Lung (tissue), 12 donors: Measurements from ENCODE around the gene RCOR1. TPM values are rescaled to one million over a fixed set of nuclear protein-coding genes. Genes with fewer than 3 reads are reported as not detected.
"Not testable (repeated sequence)": the region's sequence is repeated elsewhere in the genome, so short reads cannot be mapped to it uniquely, and the experiment has no call there.

Experiments
- ATAC-seq: fragments of 200-7000 bp; cut with Tn5 transposase; one replicate; pipeline ENCODE4 v1.9.1; 2020; ENCODE audit warnings: moderate number of reproducible peaks; ENCODE audit not compliant: insufficient read depth, low FRiP score
- DNase-seq, 3 donors: peaks; one replicate each; pipeline ENCODE4 v3.0.0-alpha.2; 2013 to 2017
- H3K27ac ChIP-seq, 2 donors: one replicate each; pipeline ENCODE4 v1.5.1; 2013; ENCODE audit warnings: mild to moderate bottlenecking in 2 of 2, moderate library complexity in 2 of 2, control low read depth in 1 of 2, inconsistent platforms in 1 of 2, low read depth in 1 of 2, low read length in 1 of 2
- H3K27me3 ChIP-seq, 3 donors: one replicate each; pipeline ENCODE4 v1.5.1; 2013; ENCODE audit warnings: low read length in 2 of 3; ENCODE audit not compliant: control insufficient read depth in 3 of 3, insufficient read depth in 3 of 3
- H3K36me3 ChIP-seq, 4 donors: one replicate each; pipeline ENCODE4 v1.5.1; 2013; ENCODE audit warnings: low read length in 4 of 4, mild to moderate bottlenecking in 1 of 4, moderate library complexity in 1 of 4; ENCODE audit not compliant: control insufficient read depth in 4 of 4, insufficient read depth in 4 of 4
- H3K4me1 ChIP-seq, 5 donors: one replicate each; pipeline ENCODE4 v1.5.1; 2013; ENCODE audit warnings: low read length in 5 of 5, mild to moderate bottlenecking in 2 of 5, moderate library complexity in 1 of 5; ENCODE audit not compliant: control insufficient read depth in 5 of 5, insufficient read depth in 5 of 5
- H3K4me3 ChIP-seq: one replicate; pipeline ENCODE4 v1.5.1; 2013; ENCODE audit warnings: mild to moderate bottlenecking, control low read depth, moderate library complexity
- H3K9ac ChIP-seq, 2 donors: one replicate each; pipeline ENCODE4 v1.5.1; 2013; ENCODE audit warnings: low read length in 2 of 2, control low read depth in 1 of 2; ENCODE audit not compliant: insufficient read depth in 1 of 2
- H3K9me3 ChIP-seq, 4 donors: one replicate each; pipeline ENCODE4 v1.5.1; 2013; ENCODE audit warnings: low read length in 3 of 4, mild to moderate bottlenecking in 1 of 4, moderate library complexity in 1 of 4; ENCODE audit not compliant: control insufficient read depth in 4 of 4, insufficient read depth in 3 of 4
- CTCF ChIP-seq: IDR thresholded peaks from 2 replicates; pipeline ENCODE4 v1.5.1; 2012; ENCODE audit warnings: mild to moderate bottlenecking; ENCODE audit errors: control extremely low read depth, extremely low read depth
- WGBS, 2 donors: extraction: QIAGEN DNeasy Blood & Tissue Kit; methylation state at CpG; one replicate each; pipeline ENCODE4 v1.1.7; 2013; 5-methylcytosine and 5-hydroxymethylcytosine counted together
- polyA plus RNA-seq, 2 donors: library from polyadenylated mRNA; stranded (reverse); fragments of 200-250 nt; gene quantifications; one replicate each; pipeline ENCODE4 v1.2.1, GENCODE V29; 2013
- total RNA-seq, 2 donors: library from RNA; depleted of rRNA in 1 of 2; stranded (reverse); fragments of >200 nt in 1 of 2; gene quantifications; one replicate each; pipeline ENCODE4 v1.2.1, GENCODE V29; 2014 to 2021
- donor health status: control.
- donor health status: control.
- donor health status: Bipolar disorder and iron deficiency.
- donor health status: healthy.
- donor health status: DM: yes; HTN: yes; CAD: no.

RCOR1 gene
- total and polyA plus RNA-seq, 4 donors = 7.9 to 63.9 (median 22.4) TPM

- DNase-seq (peak; percentile 81 to 92 (median 86)), ATAC-seq (no peak)
- Histone ChIP-seq H3K36me3 (no peaks in the 10 kb centered on the region), H3K27me3 (peaks cover 0 to 3% (median 0%) of the 10 kb centered on the region in 3 donors), H3K9ac (no peak overlapping the region), H3K9me3 (no peaks in the 10 kb centered on the region), H3K27ac (no peak overlapping the region), H3K4me3 (no peak overlapping the region), H3K4me1 (peaks cover 0 to 50% (median 13%) of the 10 kb centered on the region in 5 donors)
- 67% methylated on average over 29 of the region's 29 CpGs for WGBS, 2 donors
- TF ChIP-seq CTCF = no peak
Measured at GRCh38 chr14:102545461-102546265, 46.8 kb upstream of the RCOR1 start.

GRCh38 chr14:102548616-102549240 lies 43.7 kb upstream of the RCOR1 start:
- no peak for TF ChIP-seq CTCF
- Histone ChIP-seq H3K27me3 (peaks cover 0 to 3% (median 0%) of the 10 kb centered on the region in 3 donors), H3K36me3 (no peaks in the 10 kb centered on the region), H3K4me3 (no peak overlapping the region), H3K27ac (no peak overlapping the region), H3K9me3 (no peaks in the 10 kb centered on the region), H3K4me1 (peaks cover 0 to 59% (median 16%) of the 10 kb centered on the region in 5 donors), H3K9ac (no peak overlapping the region)
- DNase-seq = peak; percentile 47 to 87 (median 86)
- 76 to 87% methylated on average over 3 of the region's 3 CpGs for WGBS, 2 donors
- ATAC-seq = no peak

GRCh38 chr14:102550927-102551401 lies 41.5 kb upstream of the RCOR1 start:
- 87 to 92% methylated on average over 3 of the region's 3 CpGs for WGBS, 2 donors
- not testable (repeated sequence) for H3K36me3 ChIP-seq, H3K9ac ChIP-seq, H3K9me3 ChIP-seq, H3K27me3 ChIP-seq, DNase-seq, H3K27ac ChIP-seq, ATAC-seq, H3K4me3 ChIP-seq
- H3K4me1 ChIP-seq = peaks cover 0 to 42% (median 8%) of the 10 kb centered on the region in 5 donors
